ENCODE measurements around the gene SP5.
"Not testable (repeated sequence)": the region's sequence is repeated elsewhere in the genome, so short reads cannot be mapped to it uniquely, and the experiment has no call there.

The SP5 gene

GRCh38 chr2:170744248-170745002 is 29.3 kb downstream of the SP5 start:
- Histone ChIP-seq H3K79me2 (ENCODE audit: insufficient read depth, low read length) (no peaks in the 10 kb centered on the region), H3F3A (ENCODE audit: low read depth) (no peaks in the 10 kb centered on the region), H3K36me3 (ENCODE audit: insufficient read depth, low read length) (no peaks in the 10 kb centered on the region), H3K4me3 (ENCODE audit: low read length, poor library complexity, severe bottlenecking) (no peak overlapping the region), H2AFZ (ENCODE audit: low read length) (no peak overlapping the region), H3K4me1 (ENCODE audit: insufficient read depth, low read length, poor library complexity, severe bottlenecking) (peaks cover 22% of the 10 kb centered on the region), H3K9ac (ENCODE audit: low read depth, low read length, poor library complexity, severe bottlenecking) (no peak overlapping the region), H3K9me2 (replicated peaks; ENCODE audit: low read depth, low read length) (no peaks in the 10 kb centered on the region), H3K9me3 (ENCODE audit: insufficient read depth, low read depth, low read length) (no peaks in the 10 kb centered on the region), H3K27me3 (ENCODE audit: insufficient read depth, low read length, poor library complexity, severe bottlenecking) (no peaks in the 10 kb centered on the region), H4K20me1 (ENCODE audit: insufficient read depth, low read length, poor library complexity, severe bottlenecking) (no peaks in the 10 kb centered on the region), H3K4me2 (ENCODE audit: low read depth, low read length, poor library complexity, severe bottlenecking) (peak overlapping the region; percentile 74)
- TF ChIP-seq, protein P1, sequence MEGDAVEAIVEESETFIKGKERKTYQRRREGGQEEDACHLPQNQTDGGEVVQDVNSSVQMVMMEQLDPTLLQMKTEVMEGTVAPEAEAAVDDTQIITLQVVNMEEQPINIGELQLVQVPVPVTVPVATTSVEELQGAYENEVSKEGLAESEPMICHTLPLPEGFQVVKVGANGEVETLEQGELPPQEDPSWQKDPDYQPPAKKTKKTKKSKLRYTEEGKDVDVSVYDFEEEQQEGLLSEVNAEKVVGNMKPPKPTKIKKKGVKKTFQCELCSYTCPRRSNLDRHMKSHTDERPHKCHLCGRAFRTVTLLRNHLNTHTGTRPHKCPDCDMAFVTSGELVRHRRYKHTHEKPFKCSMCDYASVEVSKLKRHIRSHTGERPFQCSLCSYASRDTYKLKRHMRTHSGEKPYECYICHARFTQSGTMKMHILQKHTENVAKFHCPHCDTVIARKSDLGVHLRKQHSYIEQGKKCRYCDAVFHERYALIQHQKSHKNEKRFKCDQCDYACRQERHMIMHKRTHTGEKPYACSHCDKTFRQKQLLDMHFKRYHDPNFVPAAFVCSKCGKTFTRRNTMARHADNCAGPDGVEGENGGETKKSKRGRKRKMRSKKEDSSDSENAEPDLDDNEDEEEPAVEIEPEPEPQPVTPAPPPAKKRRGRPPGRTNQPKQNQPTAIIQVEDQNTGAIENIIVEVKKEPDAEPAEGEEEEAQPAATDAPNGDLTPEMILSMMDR (conservative IDR thresholded peaks at IDR 0.05; ENCODE audit: low read length): no peak
- TF ChIP-seq EZH2phosphoT487 (IDR thresholded peaks at IDR 0.05; ENCODE audit: borderline replicate concordance): no peak

DNA sequence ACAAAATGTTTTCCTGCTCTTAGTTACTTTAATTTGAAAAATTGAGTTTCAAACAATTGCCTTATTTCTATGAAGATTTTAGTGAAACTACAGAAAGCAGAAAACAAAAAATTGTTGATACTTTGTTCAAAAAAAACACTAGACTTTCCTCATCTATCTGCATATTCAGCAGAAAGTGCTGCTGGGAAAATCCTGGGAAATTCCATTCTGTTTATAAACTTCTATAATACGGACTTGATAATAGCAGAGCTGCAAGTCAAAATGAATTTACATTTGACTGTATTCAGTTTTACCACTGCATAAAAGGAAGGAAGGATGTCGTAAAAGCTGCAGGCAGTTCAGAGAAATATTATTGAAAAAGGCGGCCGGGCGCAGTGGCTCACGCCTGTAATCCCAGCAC is 30.2 kb downstream of the SP5 start:
- H3K4me1 ChIP-seq (ENCODE audit: insufficient read depth, low read length, poor library complexity, severe bottlenecking): peaks cover 22% of the 10 kb centered on the region
- H3K4me3 ChIP-seq (ENCODE audit: low read length, poor library complexity, severe bottlenecking): peak overlapping the region; percentile 43
- H3K4me2 ChIP-seq (ENCODE audit: low read depth, low read length, poor library complexity, severe bottlenecking): peak overlapping the region; percentile 74
- no peaks in the 10 kb centered on the region for H3K79me2 ChIP-seq (ENCODE audit: insufficient read depth, low read length)
- no peaks in the 10 kb centered on the region for H3K9me3 ChIP-seq (ENCODE audit: insufficient read depth, low read depth, low read length)
- no peaks in the 10 kb centered on the region for H3K27me3 ChIP-seq (ENCODE audit: insufficient read depth, low read length, poor library complexity, severe bottlenecking)
- H4K20me1 ChIP-seq (ENCODE audit: insufficient read depth, low read length, poor library complexity, severe bottlenecking): no peaks in the 10 kb centered on the region
- no peak for TF ChIP-seq EZH2phosphoT487 (IDR thresholded peaks at IDR 0.05; ENCODE audit: borderline replicate concordance)
- TF ChIP-seq, protein P1 (conservative IDR thresholded peaks at IDR 0.05; ENCODE audit: low read length): no peak
- no peaks in the 10 kb centered on the region for H3K9me2 ChIP-seq (replicated peaks; ENCODE audit: low read depth, low read length)
- H3K36me3 ChIP-seq (ENCODE audit: insufficient read depth, low read length): no peaks in the 10 kb centered on the region
- H3F3A ChIP-seq (ENCODE audit: low read depth): no peaks in the 10 kb centered on the region
- H2AFZ ChIP-seq (ENCODE audit: low read length): no peak overlapping the region
- H3K9ac ChIP-seq (ENCODE audit: low read depth, low read length, poor library complexity, severe bottlenecking): no peak overlapping the region

- Histone ChIP-seq H3K9me2 (replicated peaks; ENCODE audit: low read depth, low read length) (no peaks in the 10 kb centered on the region), H2AFZ (ENCODE audit: low read length) (peak overlapping the region; percentile 47), H3K36me3 (ENCODE audit: insufficient read depth, low read length) (no peaks in the 10 kb centered on the region), H3K79me2 (ENCODE audit: insufficient read depth, low read length) (no peaks in the 10 kb centered on the region), H3K4me3 (ENCODE audit: low read length, poor library complexity, severe bottlenecking) (no peak overlapping the region), H3K9me3 (ENCODE audit: insufficient read depth, low read depth, low read length) (no peaks in the 10 kb centered on the region), H3K27me3 (ENCODE audit: insufficient read depth, low read length, poor library complexity, severe bottlenecking) (no peaks in the 10 kb centered on the region), H3K9ac (ENCODE audit: low read depth, low read length, poor library complexity, severe bottlenecking) (no peak overlapping the region), H3K4me1 (ENCODE audit: insufficient read depth, low read length, poor library complexity, severe bottlenecking) (peaks cover 22% of the 10 kb centered on the region), H3K4me2 (ENCODE audit: low read depth, low read length, poor library complexity, severe bottlenecking) (no peak overlapping the region), H4K20me1 (ENCODE audit: insufficient read depth, low read length, poor library complexity, severe bottlenecking) (no peaks in the 10 kb centered on the region), H3F3A (ENCODE audit: low read depth) (no peaks in the 10 kb centered on the region)
- TF ChIP-seq EZH2phosphoT487 (IDR thresholded peaks at IDR 0.05; ENCODE audit: borderline replicate concordance): no peak
- TF ChIP-seq, protein P1 (conservative IDR thresholded peaks at IDR 0.05; ENCODE audit: low read length): no peak
Measured at GRCh38 chr2:170747921-170748320, 32.8 kb downstream of the SP5 start.

- H3K4me2 ChIP-seq (ENCODE audit: low read depth, low read length, poor library complexity, severe bottlenecking); H4K20me1 ChIP-seq (ENCODE audit: insufficient read depth, low read length, poor library complexity, severe bottlenecking); H2AFZ ChIP-seq (ENCODE audit: low read length); H3K36me3 ChIP-seq (ENCODE audit: insufficient read depth, low read length); H3K9me3 ChIP-seq (ENCODE audit: insufficient read depth, low read depth, low read length); H3K79me2 ChIP-seq (ENCODE audit: insufficient read depth, low read length); H3K27me3 ChIP-seq (ENCODE audit: insufficient read depth, low read length, poor library complexity, severe bottlenecking); H3K4me3 ChIP-seq (ENCODE audit: low read length, poor library complexity, severe bottlenecking); H3K9me2 ChIP-seq (replicated peaks; ENCODE audit: low read depth, low read length); H3F3A ChIP-seq (ENCODE audit: low read depth); H3K9ac ChIP-seq (ENCODE audit: low read depth, low read length, poor library complexity, severe bottlenecking); H3K4me1 ChIP-seq (ENCODE audit: insufficient read depth, low read length, poor library complexity, severe bottlenecking): not testable (repeated sequence)
Measured at GRCh38 chr2:170751555-170751954, 36.4 kb downstream of the SP5 start.

Data from Loucy (cell line).